NOMO-1 (cell line): ENCODE data around the gene APBA1.

Source experiments
- DNase-seq, 2 experiments: peaks; one replicate each; lab custom pipeline; 2025; ENCODE audit not compliant: unreplicated experiment in 2 of 2; lab: John Stamatoyannopoulos, UW

Gene APBA1

GRCh38 chr9:69580582-69581214 is 91.5 kb downstream of the APBA1 start:
- no peak for DNase-seq

- no peak for DNase-seq
Measured at GRCh38 chr9:69579760-69580581, 92.2 kb downstream of the APBA1 start.

GRCh38 chr9:69579032-69579758 is 93.0 kb downstream of the APBA1 start:
- DNase-seq = no peak

GRCh38 chr9:69578026-69578425 is 94.1 kb downstream of the APBA1 start:
- DNase-seq = no peak

GRCh38 chr9:69577123-69577522 is 95.0 kb downstream of the APBA1 start:
- no peak for DNase-seq

GRCh38 chr9:69574057-69574456 is 98.1 kb downstream of the APBA1 start:
- DNase-seq = no peak

- DNase-seq = no peak
Measured at GRCh38 chr9:69573651-69574050, 98.5 kb downstream of the APBA1 start.

GRCh38 chr9:69572611-69573010 is 99.6 kb downstream of the APBA1 start:
- DNase-seq = no peak

- no peak for DNase-seq
Measured at GRCh38 chr9:69571032-69571431, 101.1 kb downstream of the APBA1 start.

GRCh38 chr9:69569738-69570451 is 102.3 kb downstream of the APBA1 start:
- DNase-seq = no peak

GRCh38 chr9:69564557-69564956 is 107.6 kb downstream of the APBA1 start:
- DNase-seq = no peak

- DNase-seq = no peak
Measured at GRCh38 chr9:69559126-69559525, 113.0 kb downstream of the APBA1 start.

GRCh38 chr9:69556707-69557106 is 115.5 kb downstream of the APBA1 start:
- DNase-seq = no peak

GRCh38 chr9:69555802-69556201 is 116.4 kb downstream of the APBA1 start:
- DNase-seq = no peak

GRCh38 chr9:69554945-69555344 is 117.2 kb downstream of the APBA1 start:
- no peak for DNase-seq

GRCh38 chr9:69549310-69550202 is 122.6 kb downstream of the APBA1 start:
- DNase-seq = peak in 1 of 2 experiments; percentile 8

- no peak for DNase-seq
Measured at GRCh38 chr9:69548681-69549080, 123.5 kb downstream of the APBA1 start.

- DNase-seq = no peak
Measured at GRCh38 chr9:69546265-69546664, 125.9 kb downstream of the APBA1 start.

GRCh38 chr9:69542942-69543704 is 129.0 kb downstream of the APBA1 start:
- DNase-seq = no peak
